D721Med (cell line): ENCODE results near the gene BCAP29.
"Not testable (repeated sequence)": the region's sequence is repeated elsewhere in the genome, so short reads cannot be mapped to it uniquely, and the experiment has no call there.

Experiments
- DNase-seq: peaks from one replicate; pipeline ENCODE4 v3.0.0; 2011; ENCODE audit warnings: low spot score; ENCODE audit not compliant: insufficient read length
- FAIRE-seq: peaks from 2 replicates; lab custom pipeline; 2011; peaks lifted over from hg19 to GRCh38; lab: Jason Lieb, UNC
- TF ChIP-seq, protein P1 (sequence below): IDR thresholded peaks from 2 replicates; pipeline ENCODE4 v1.5.1; 2012; ENCODE audit warnings: mild to moderate bottlenecking, control low read depth; ENCODE audit not compliant: insufficient read depth; ENCODE audit errors: missing control alignments

The BCAP29 gene, protein sequence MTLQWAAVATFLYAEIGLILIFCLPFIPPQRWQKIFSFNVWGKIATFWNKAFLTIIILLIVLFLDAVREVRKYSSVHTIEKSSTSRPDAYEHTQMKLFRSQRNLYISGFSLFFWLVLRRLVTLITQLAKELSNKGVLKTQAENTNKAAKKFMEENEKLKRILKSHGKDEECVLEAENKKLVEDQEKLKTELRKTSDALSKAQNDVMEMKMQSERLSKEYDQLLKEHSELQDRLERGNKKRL

DNA sequence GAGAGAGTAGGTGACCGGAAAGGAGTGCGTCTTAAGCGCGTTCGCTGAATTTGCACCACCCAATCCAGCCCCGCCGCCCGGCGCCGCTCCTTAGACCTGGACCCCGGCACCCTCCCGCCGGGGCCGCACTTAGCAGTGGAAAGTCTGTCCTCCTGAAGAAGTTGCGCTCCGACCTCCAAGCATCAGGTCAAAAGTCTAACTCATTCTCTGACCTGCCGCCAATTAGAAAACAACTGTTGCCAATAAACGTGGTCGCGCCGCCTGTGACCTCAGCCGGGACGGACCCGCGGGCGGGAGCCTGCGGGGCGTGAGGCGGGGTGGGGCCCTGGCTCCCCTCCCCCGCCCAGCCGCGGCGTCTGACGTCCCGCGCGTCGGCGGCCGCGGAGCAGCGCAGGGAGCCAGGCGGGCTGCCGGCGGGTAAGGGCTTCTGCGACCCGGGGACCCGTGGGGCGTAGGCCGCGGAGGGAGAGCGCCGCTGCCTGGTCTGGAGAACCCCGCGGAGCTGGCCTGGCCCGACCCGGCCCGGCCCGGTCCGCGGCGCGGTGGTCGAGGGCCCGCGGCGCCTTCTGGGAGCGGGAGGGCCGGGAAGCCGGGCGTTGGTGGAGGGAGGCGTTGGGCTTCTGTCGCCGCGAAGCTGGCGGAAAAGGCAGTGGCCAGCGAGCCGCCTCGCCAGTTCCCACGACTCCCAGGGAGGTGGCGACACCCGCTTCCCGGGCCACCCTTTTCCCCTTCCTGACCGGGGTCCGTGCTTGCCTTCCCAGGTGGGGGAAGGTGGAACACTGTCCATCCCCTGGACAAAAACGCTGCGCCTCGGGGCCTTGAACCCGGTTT is at the start of gene BCAP29:
Gene BCAP29, plus strand, starts transcription at position 362 of the 831 bp plus-strand sequence. CDS start 527 bp downstream, outside the sequence.
- TF ChIP-seq, protein P1, sequence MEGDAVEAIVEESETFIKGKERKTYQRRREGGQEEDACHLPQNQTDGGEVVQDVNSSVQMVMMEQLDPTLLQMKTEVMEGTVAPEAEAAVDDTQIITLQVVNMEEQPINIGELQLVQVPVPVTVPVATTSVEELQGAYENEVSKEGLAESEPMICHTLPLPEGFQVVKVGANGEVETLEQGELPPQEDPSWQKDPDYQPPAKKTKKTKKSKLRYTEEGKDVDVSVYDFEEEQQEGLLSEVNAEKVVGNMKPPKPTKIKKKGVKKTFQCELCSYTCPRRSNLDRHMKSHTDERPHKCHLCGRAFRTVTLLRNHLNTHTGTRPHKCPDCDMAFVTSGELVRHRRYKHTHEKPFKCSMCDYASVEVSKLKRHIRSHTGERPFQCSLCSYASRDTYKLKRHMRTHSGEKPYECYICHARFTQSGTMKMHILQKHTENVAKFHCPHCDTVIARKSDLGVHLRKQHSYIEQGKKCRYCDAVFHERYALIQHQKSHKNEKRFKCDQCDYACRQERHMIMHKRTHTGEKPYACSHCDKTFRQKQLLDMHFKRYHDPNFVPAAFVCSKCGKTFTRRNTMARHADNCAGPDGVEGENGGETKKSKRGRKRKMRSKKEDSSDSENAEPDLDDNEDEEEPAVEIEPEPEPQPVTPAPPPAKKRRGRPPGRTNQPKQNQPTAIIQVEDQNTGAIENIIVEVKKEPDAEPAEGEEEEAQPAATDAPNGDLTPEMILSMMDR = no peak
- DNase-seq = no peak
- no peak for FAIRE-seq

DNA sequence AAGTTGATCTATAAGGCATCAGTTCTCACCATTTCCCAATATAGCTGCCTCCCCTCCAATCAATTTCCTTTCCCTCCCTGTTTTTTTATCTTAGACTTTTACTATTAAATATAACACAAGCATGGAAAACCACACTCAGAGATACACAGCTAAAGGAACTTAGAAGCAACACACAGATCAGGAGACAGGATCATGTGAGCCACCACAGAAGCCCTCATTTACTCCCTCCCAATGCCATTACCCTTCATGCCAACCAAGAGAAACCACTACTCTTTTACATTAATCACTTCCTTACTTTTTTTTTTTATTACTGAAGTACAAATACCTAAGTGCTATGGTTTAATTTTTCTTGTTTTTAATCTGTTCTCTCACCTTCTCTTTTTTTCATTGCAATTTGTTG is 49.3 kb upstream of the BCAP29 start:
- TF ChIP-seq, protein P1 = no peak
- no peak for FAIRE-seq
- no peak for DNase-seq

DNA sequence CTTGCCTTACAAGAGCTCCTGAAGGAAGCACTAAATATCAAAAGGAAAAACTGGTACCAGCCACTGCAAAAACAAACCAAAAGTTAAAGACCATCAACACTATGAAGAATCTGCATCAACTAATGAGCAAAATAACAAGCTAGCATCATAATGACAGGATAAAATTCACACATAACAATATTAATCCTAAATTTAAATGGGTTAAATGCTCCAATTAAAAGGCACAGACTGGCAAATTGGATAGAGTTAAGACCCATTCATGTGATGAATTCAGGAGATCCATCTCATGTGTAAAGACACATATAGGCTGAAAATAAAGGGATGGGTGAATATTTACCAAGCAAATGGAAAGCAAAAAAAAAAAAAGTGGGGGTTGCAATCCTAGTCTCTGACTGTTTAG is 45.9 kb upstream of the BCAP29 start:
- FAIRE-seq = no peak
- TF ChIP-seq, protein P1 = no peak
- no peak for DNase-seq

DNA sequence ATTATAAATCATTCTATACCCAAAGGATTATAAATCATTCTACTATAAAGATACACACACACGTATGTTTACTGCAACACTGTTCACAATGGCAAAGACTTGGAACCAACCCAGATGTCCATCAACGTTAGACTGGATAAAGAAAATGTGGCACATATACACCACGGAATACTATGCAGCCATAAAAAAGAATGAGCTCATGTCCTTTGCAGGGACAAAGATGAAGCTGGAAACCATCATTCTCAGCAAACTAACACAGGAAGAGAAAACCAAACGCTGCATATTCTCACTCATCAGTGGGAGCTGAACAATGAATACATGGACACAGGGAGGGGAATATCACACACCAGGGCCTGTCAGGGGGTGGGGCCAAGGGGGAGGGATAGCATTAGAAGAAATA is 42.8 kb upstream of the BCAP29 start:
- DNase-seq, FAIRE-seq: not testable (repeated sequence)

DNA sequence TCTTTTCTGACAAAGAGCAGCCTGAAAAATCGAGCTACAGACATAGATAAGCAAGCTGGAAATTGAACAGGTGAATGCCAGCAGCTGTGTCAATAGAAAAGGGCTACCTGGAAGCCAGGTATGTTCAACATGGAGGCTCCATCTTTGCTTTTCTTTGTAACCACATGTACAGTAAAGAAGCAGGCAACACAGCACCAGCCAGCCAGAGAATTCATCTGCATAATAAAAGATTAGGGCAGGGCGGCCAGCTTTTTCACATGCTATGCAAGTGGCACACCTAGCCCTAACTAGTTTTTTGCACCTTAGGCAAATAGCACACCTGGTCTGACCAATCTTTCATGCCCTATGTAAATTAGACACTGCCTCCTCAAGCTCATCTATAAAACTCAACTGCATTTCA is 42.0 kb upstream of the BCAP29 start:
- DNase-seq (no peak), FAIRE-seq (no peak)

DNA sequence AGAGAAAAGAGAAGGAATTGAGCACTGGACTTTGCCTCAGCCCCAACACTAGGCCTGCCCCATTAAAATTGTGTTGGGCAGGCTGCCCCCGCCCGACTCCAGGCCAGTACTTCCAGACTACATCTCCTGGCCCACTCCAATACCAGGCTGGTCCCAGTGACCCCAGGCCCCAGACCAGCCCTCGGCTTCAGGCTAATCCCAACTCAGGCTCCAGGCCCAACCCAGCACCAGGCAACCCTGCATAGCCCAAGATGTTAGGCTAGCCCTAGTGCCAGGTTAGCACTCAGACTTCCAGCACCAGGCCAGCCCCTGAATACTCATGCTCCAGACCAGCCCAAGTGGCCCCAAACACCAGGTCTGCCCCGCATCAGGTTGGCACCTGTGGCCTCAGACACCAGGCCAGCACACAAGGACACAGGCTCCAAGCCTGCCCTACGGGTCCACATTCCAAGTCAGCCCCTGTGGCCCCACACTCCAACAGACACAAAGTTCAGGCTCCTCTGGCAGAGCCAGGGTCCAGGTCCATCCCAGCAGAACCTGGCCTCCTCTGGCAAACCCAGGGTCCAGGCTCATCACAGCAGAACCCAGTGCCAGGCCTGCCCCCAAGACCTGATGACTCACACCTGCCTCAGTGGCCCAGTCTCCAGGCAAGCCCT is 36.6 kb upstream of the BCAP29 start:
- TF ChIP-seq, protein P1 = no peak
- DNase-seq (no peak), FAIRE-seq (no peak)

More for the DNA sequence above, 42.0 kb upstream of the BCAP29 start:
- TF ChIP-seq, protein P1 = no peak

DNA sequence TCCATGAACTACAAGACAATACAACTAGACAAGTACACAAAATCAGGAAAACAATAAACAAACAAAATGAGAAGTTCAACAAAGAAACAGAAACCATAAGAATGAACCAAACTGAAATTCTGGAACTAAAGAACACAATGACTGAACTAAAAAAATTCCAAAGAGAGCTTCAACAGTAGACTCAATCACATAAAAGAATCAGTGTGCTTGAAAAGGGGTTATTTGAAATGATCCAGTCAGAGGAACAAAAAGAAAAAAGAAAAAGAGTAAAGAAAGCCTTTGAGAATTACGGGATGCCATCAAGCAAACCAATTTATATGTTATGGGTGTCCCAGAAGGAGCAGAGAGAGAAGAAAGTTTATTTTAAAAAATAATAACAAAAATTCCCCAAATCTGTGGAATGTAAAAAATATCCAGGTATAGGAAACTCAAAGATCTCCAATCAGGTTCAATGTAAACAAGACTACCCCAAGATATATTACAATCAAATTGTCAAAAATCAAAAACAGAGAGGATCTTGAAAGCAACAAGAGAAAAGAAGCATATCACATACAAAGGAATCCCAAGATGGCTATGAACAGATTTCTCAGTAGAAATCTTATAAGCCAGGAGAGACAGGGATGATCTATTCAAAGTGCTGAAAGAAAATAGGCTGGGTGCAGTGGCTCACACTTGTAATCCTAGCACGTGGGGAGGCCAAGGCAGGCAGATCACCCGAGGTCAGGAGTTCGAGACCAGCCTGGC is 35.0 kb upstream of the BCAP29 start:
- TF ChIP-seq, protein P1 = no peak
- DNase-seq (no peak), FAIRE-seq (no peak)
